ENCODE results near the gene SH2D2A.
"Not testable (repeated sequence)": the region's sequence is repeated elsewhere in the genome, so short reads cannot be mapped to it uniquely, and the experiment has no call there.

Gene SH2D2A

GRCh38 chr1:156767101-156767878 is 49.4 kb downstream of the SH2D2A start, which contains the start of gene PRCC:
Gene PRCC (plus strand): TSS chr1:156767535. CDS start chr1:156767772, 237 bp downstream.
- Histone ChIP-seq H3K36me3 (peaks cover 32% of the 10 kb centered on the region), H3K27me3 (ENCODE audit: insufficient read depth, low read depth, severe bottlenecking) (no peaks in the 10 kb centered on the region), H3K27ac (peak within 1 kb of the TSS; percentile 96), H3K4me3 (ENCODE audit: low read depth, low read length) (peak within 1 kb of the TSS; percentile 94), H3K9me3 (ENCODE audit: severe bottlenecking) (no peaks in the 10 kb centered on the region)
- no peak for TF ChIP-seq CTCF (IDR thresholded peaks at IDR 0.05; ENCODE audit: low read depth, low read length)
- DNase-seq: peak; percentile 100

DNA sequence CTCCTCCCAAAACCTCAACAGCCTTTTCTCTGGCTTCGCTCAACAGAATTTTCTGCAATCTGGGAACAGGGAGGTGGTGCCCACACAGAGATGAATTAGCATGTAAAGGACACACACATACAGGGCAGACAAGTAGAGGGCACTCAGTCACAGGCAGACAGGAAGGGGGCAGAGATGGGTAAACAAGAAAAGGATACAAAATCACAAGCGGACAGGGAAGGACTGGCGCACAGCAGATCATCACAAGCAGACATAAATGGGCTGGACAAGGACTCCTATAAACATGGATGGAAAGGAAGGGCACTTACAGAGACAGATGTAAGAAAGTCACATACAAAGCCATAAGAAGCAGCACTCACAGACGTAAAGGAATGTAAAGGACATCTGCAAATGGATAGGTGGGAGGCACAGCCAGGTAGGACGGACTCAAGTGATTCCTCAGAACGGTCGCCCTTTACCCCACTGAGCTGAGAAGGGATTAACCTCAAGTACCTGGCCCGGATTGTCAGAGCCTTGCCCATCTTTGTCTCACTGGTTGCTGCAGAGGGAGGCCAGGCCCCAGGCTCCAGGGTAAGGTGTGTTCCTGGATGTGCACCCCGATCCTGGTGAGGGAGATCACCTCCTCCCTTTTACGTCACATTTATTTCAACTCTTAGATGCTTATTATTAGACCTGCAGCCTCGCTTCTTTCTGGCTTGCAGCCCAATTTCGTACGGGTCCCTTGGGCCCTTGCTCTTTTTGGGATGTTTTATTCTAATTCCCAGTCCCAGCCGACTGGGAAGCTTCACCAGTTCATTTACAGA is 50.1 kb downstream of the SH2D2A start:
- DNase-seq: peak; percentile 76
- H3K27me3 ChIP-seq (ENCODE audit: insufficient read depth, low read depth, severe bottlenecking): no peaks in the 10 kb centered on the region
- TF ChIP-seq CTCF (IDR thresholded peaks at IDR 0.05; ENCODE audit: low read depth, low read length): no peak
- peaks cover 24% of the 10 kb centered on the region for H3K36me3 ChIP-seq
- H3K27ac ChIP-seq: peak overlapping the region; percentile 96
- no peaks in the 10 kb centered on the region for H3K9me3 ChIP-seq (ENCODE audit: severe bottlenecking)
- peak overlapping the region; percentile 94 for H3K4me3 ChIP-seq (ENCODE audit: low read depth, low read length)

- peak overlapping the region; percentile 96 for H3K27ac ChIP-seq
- H3K27me3 ChIP-seq (ENCODE audit: insufficient read depth, low read depth, severe bottlenecking): no peaks in the 10 kb centered on the region
- no peaks in the 10 kb centered on the region for H3K9me3 ChIP-seq (ENCODE audit: severe bottlenecking)
- H3K4me3 ChIP-seq (ENCODE audit: low read depth, low read length): no peak overlapping the region
- no peak for TF ChIP-seq CTCF (IDR thresholded peaks at IDR 0.05; ENCODE audit: low read depth, low read length)
- peaks cover 15% of the 10 kb centered on the region for H3K36me3 ChIP-seq
- DNase-seq: no peak
Observed at GRCh38 chr1:156765666-156766065, 51.0 kb downstream of the SH2D2A start.

DNA sequence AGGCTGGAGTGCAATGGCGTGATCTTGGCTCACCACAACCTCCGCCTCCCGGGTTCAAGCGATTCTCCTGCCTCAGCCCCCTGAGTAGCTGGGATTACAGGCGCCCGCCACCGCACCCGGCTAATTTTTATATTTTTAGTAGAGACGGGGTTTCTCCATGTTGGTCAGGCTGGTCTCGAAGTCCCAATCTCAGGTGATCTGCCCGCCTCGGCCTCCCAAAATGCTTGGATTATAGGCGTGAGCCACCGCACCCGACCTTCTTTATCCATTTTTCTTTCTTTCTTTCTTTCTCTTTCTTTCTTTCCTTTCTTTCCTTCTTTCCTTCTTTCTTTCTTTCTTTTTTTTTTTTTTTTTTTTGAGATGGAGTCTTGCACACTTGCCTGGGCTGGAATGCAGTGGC is 51.5 kb downstream of the SH2D2A start:
- not testable (repeated sequence) for H3K4me3 ChIP-seq (ENCODE audit: low read depth, low read length); H3K27ac ChIP-seq; H3K27me3 ChIP-seq (ENCODE audit: insufficient read depth, low read depth, severe bottlenecking); H3K9me3 ChIP-seq (ENCODE audit: severe bottlenecking); DNase-seq
- H3K36me3 ChIP-seq: peaks cover 10% of the 10 kb centered on the region

DNA sequence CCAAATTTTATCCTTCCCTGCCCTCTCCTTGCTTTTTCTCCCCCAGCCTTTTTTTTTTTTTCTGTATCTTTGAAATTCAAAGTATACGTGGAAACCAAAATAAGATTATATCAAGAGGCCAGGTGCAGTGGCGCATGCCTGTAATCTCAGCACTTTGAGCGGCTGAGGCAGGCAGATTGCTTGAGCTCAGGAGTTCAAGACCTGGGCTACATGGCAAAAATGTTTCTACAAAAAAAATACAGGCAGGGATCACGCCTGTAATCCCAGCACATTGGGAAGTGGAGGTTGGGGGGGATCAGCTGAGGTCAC is 55.9 kb downstream of the SH2D2A start:
- Histone ChIP-seq H3K36me3 (no peaks in the 10 kb centered on the region), H3K9me3 (ENCODE audit: severe bottlenecking) (no peaks in the 10 kb centered on the region), H3K4me3 (ENCODE audit: low read depth, low read length) (peak overlapping the region; percentile 24), H3K27ac (peak overlapping the region; percentile 72), H3K27me3 (ENCODE audit: insufficient read depth, low read depth, severe bottlenecking) (no peaks in the 10 kb centered on the region)
- DNase-seq: peak; percentile 79
- no peak for TF ChIP-seq CTCF (IDR thresholded peaks at IDR 0.05; ENCODE audit: low read depth, low read length)

DNA sequence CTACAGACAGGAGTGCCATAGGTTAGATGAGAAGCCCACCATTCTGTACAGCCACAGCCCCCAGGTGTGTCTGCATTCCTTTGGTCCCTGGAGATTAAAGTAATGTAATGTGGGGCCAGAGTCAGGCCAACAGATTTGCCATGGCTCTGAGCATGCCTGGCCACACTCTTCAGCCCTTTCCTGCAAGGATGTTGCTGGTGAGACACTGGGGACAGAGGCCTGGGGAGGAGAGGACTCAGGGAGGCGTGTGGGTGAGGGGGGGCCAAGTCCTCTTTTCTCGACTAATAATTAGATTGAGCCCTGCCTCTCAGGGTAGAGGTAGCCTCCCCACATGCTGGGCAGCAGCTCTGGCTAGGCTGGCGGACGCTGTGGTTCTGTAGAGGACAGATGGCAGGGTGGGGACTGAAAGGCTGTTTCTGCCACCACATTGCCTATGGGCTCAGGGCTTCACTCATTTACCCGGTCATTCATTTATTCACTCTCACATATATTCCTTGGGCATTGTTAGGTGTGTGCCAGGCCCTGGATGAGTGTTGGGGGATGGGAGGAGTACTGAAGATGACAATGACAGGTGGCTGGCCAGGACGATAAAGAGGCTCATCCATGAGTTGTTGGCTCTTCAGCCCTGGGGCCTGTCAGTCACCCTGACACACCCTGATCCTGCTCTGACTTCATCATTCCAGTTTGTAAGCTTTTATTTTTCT is 56.4 kb downstream of the SH2D2A start:
- Histone ChIP-seq H3K27me3 (ENCODE audit: insufficient read depth, low read depth, severe bottlenecking) (no peaks in the 10 kb centered on the region), H3K9me3 (ENCODE audit: severe bottlenecking) (no peaks in the 10 kb centered on the region), H3K36me3 (no peaks in the 10 kb centered on the region), H3K4me3 (ENCODE audit: low read depth, low read length) (peak overlapping the region; percentile 24), H3K27ac (peak overlapping the region; percentile 72)
- DNase-seq: peak; percentile 97
- TF ChIP-seq CTCF (IDR thresholded peaks at IDR 0.05; ENCODE audit: low read depth, low read length): no peak

GRCh38 chr1:156757572-156758253 is 58.9 kb downstream of the SH2D2A start:
- not testable (repeated sequence) for H3K36me3 ChIP-seq; H3K27me3 ChIP-seq (ENCODE audit: insufficient read depth, low read depth, severe bottlenecking); DNase-seq; H3K9me3 ChIP-seq (ENCODE audit: severe bottlenecking); H3K27ac ChIP-seq; H3K4me3 ChIP-seq (ENCODE audit: low read depth, low read length)

Data from WERI-Rb-1 (cell line).